ENCODE data around the gene GREM2. TPM values are rescaled to one million over a fixed set of nuclear protein-coding genes. Genes with fewer than 3 reads are reported as not detected.

The GREM2 gene
- total RNA-seq, 1 experiment from 2014 or later: not detected

GRCh38 chr1:240484804-240485443 is 127.0 kb downstream of the GREM2 start:
- H2BK120ac ChIP-seq (ENCODE audit: low read depth, low read length, poor library complexity, severe bottlenecking): no peak overlapping the region
- H2BK12ac ChIP-seq (ENCODE audit: insufficient read length, low read depth, low read length): no peak overlapping the region
- Mint-ChIP-seq H3K27me3 (ENCODE audit: low read depth) (peaks cover 4% of the 10 kb centered on the region; the same call in 1 of the 2 replicates), H3K36me3 (ENCODE audit: insufficient read depth in 1 of 3, low read depth in 3 of 3) (no peaks in the 10 kb centered on the region), H3K4me1 (no peaks in the 10 kb centered on the region), H3K9me3 (no peaks in the 10 kb centered on the region), H3K27ac (no peak overlapping the region; a peak in 1 of 7 replicates), H3K4me3 (no peak overlapping the region)
- no peaks in the 10 kb centered on the region for H3K79me1 ChIP-seq (ENCODE audit: insufficient read depth, low read depth, low read length, poor library complexity, severe bottlenecking)
- H3K18ac ChIP-seq (ENCODE audit: insufficient read length, low read depth, low read length): no peak overlapping the region
- H3K4ac ChIP-seq (ENCODE audit: low read depth, low read length): no peak overlapping the region
- no peak for DNase-seq
- no peak overlapping the region for H3T11ph ChIP-seq (ENCODE audit: low read length)
- no peak overlapping the region for H4K8ac ChIP-seq (replicated peaks; ENCODE audit: insufficient read length, low read depth, low read length)
- no peak overlapping the region for H3K27ac ChIP-seq (ENCODE audit: insufficient read length, low read depth, low read length)
- no peak overlapping the region for H3K23ac ChIP-seq (ENCODE audit: insufficient read length, low read depth, low read length)
- H2AK5ac ChIP-seq (ENCODE audit: insufficient read length, low read length): no peak overlapping the region
- H2AFZ ChIP-seq (ENCODE audit: low read length): no peak overlapping the region
- no peaks in the 10 kb centered on the region for H4K20me1 ChIP-seq (ENCODE audit: control insufficient read depth, insufficient read depth, insufficient read length)
- WGBS (ENCODE audit: extremely low coverage, insufficient read length, low lambda C conversion rate): no CpG with 5 or more reads among the region's 6 CpGs
- H3K4me2 ChIP-seq (ENCODE audit: insufficient read depth, insufficient read length, low read length): no peak overlapping the region
- no peak overlapping the region for H4K5ac ChIP-seq (ENCODE audit: insufficient read length, low read depth, low read length)
- no peak overlapping the region for H2BK20ac ChIP-seq (ENCODE audit: low read depth, low read length, poor library complexity, severe bottlenecking)
- H4K91ac ChIP-seq (ENCODE audit: insufficient read length, low read depth, low read length): no peak overlapping the region
- no peak overlapping the region for H3K14ac ChIP-seq (ENCODE audit: insufficient read depth, low read length)
- no peak overlapping the region for H3K9ac ChIP-seq (ENCODE audit: extremely low read depth, insufficient read length, low read length)
- H3K23me2 ChIP-seq (ENCODE audit: insufficient read length, low read depth, low read length, poor library complexity, severe bottlenecking): no peaks in the 10 kb centered on the region
- H3K4me1 ChIP-seq (ENCODE audit: insufficient read depth, low read length): no peaks in the 10 kb centered on the region
- H3K27me3 ChIP-seq (ENCODE audit: insufficient read depth, low read length): no peaks in the 10 kb centered on the region
- TF ChIP-seq CTCF (conservative IDR thresholded peaks at IDR 0.05): no peak
- no peak overlapping the region for H2BK5ac ChIP-seq (ENCODE audit: insufficient read length, low read length)
- no peak overlapping the region for H3K56ac ChIP-seq (ENCODE audit: insufficient read length, low read depth, low read length)
- H3K9me3 ChIP-seq (ENCODE audit: control insufficient read depth, low read depth, low read length): no peaks in the 10 kb centered on the region
- no peak overlapping the region for H2BK15ac ChIP-seq (ENCODE audit: low read depth, low read length)
- no peaks in the 10 kb centered on the region for H3K79me2 ChIP-seq (ENCODE audit: insufficient read depth, low read length)
